Activated CD8-positive, alpha-beta T cell treated with anti-CD3 and anti-CD28 coated beads, Interleukin-2, amount 10 ng/mL, durations not matched to agents 7 days and 5 days (primary cell): Measurements from ENCODE around the gene ANO4. TPM values are rescaled to one million over a fixed set of nuclear protein-coding genes. Genes with fewer than 3 reads are reported as not detected.

Experiments
- ATAC-seq: fragments of 150-1000 bp; cut with Tn5 transposase; one replicate; pipeline ENCODE4 v1.10.0; 2021; ENCODE audit warnings: moderate library complexity
- CTCF ChIA-PET: fragments of 350-600 bp; sonication (Branson Sonifier 250); formaldehyde crosslinking; loops from one replicate; lab custom pipeline; 2021; ENCODE audit warnings: antibody characterized with exemption; lab: Charles Lee
- POLR2A ChIA-PET: fragments of 350-600 bp; sonication (Branson Sonifier 250); formaldehyde crosslinking; loops from one replicate; lab custom pipeline; 2021; ENCODE audit warnings: antibody characterized with exemption; lab: Charles Lee
- DNase-seq: peaks from one replicate; pipeline ENCODE4 v3.0.0-alpha.2; 2020
- H3K27ac Mint-ChIP-seq: one replicate; pipeline ENCODE4 v1.8.0; 2021; ENCODE audit warnings: mild to moderate bottlenecking, mixed read lengths
- H3K27me3 Mint-ChIP-seq: one replicate; pipeline ENCODE4 v1.8.0; 2021; ENCODE audit warnings: low read depth, mixed read lengths
- H3K36me3 Mint-ChIP-seq: one replicate; pipeline ENCODE4 v1.8.0; 2021; ENCODE audit warnings: low read depth, mixed read lengths
- H3K4me1 Mint-ChIP-seq: one replicate; pipeline ENCODE4 v1.8.0; 2021; ENCODE audit warnings: low read depth, mixed read lengths
- H3K4me3 Mint-ChIP-seq: one replicate; pipeline ENCODE4 v1.8.0; 2021; ENCODE audit warnings: mild to moderate bottlenecking, mixed read lengths
- H3K9me3 Mint-ChIP-seq: one replicate; pipeline ENCODE4 v1.8.0; 2022; ENCODE audit warnings: mixed read lengths; ENCODE audit not compliant: insufficient read depth
- total RNA-seq, 2 experiments: library from RNA; stranded (reverse); gene quantifications; one replicate each; pipeline ENCODE4 v1.2.3, GENCODE V29; 2021

ANO4 gene
- total RNA-seq, 2 experiments from 2014 or later = not detected

DNA sequence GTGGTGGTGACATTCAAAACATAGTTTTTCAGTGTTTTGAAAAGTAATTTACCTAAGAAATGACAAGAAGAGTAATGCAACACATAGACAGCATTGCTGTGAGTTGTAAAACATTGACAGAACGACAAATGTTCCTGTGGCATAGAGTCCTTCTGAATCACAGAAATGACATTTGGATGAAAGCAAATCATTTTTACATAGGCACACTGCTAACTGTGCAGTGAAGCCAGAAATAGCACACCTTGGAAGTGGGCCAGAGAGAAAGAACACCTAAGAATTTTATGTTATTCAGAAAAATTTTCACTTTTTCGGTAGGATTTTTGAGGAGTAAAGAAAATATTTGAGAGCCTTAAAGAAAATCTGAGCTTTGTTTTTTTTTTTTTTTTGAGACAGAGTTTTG lies 100.6 kb downstream of the ANO4 start:
- ATAC-seq (no peak), DNase-seq (no peak)
- Mint-ChIP-seq H3K27ac (no peak overlapping the region), H3K36me3 (no peaks in the 10 kb centered on the region), H3K4me1 (no peaks in the 10 kb centered on the region), H3K27me3 (no peaks in the 10 kb centered on the region), H3K9me3 (no peaks in the 10 kb centered on the region), H3K4me3 (no peak overlapping the region)
- CTCF ChIA-PET = no interaction called here
- POLR2A ChIA-PET = no interaction called here

DNA sequence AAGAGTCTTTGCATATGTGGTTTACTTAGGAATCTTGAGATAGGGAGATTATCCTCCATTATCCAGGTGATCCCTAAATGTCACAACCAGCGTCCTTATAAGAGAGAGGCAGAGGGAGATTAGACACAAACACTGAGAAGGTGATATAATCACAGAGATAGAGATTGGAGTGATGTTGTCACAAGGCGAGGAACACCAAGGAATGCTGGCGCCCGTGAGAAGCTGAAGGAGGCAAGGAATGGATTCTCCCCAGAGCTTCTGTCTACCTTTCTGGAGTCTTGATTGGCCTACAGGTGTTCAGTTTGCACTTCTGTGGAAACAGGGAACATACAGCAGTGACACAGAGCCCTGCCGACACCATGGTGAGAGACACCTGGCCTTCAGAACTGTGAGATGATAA lies 101.6 kb downstream of the ANO4 start:
- ATAC-seq (no peak), DNase-seq (no peak)
- Mint-ChIP-seq H3K9me3 (no peaks in the 10 kb centered on the region), H3K4me3 (no peak overlapping the region), H3K36me3 (no peaks in the 10 kb centered on the region), H3K27me3 (no peaks in the 10 kb centered on the region), H3K27ac (no peak overlapping the region), H3K4me1 (no peaks in the 10 kb centered on the region)
- ChIA-PET CTCF (no interaction called here), POLR2A (no interaction called here)

DNA sequence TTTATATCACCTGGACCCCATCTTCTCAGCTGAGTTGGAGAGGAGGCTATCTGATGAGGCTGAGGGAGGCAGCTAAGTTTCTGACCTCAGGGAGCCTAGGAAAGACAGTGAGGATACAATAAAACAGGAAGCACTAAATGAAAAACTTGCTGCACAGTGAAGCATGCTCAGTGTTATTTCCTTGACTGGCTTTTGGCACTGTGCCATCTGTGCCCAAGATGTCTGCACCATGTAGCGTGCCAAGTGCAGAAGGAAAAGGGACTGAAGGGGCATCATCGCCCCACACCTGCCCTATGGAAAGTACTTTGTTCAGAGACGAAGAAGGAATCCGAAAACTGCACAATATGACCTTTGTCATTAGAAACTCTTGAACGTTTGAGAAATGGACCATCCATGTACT lies 102.7 kb downstream of the ANO4 start:
- ATAC-seq (no peak), DNase-seq (no peak)
- no peaks in the 10 kb centered on the region for H3K4me1 Mint-ChIP-seq
- CTCF ChIA-PET = no interaction called here
- H3K27ac Mint-ChIP-seq = no peak overlapping the region
- H3K9me3 Mint-ChIP-seq = no peaks in the 10 kb centered on the region
- POLR2A ChIA-PET = no interaction called here
- no peaks in the 10 kb centered on the region for H3K27me3 Mint-ChIP-seq
- no peaks in the 10 kb centered on the region for H3K36me3 Mint-ChIP-seq
- no peak overlapping the region for H3K4me3 Mint-ChIP-seq

DNA sequence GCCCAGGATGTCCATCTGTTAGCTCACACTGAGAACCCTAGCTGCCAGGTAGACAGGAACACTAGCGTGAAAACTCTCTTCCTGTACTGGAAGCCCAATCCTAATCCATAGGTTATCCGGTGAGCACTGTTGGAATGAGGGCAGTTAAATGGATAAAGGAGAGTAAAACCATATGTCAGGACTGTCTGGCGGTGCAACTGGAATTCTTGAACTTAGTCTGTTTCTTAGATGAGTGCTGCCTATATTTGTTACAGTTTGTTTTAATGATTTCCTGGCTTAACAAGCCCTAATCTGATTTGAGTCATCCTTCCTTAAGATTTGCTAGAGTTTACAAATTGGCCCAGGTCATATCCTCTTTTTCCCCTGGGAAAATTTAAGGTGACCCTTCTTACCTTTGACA lies 104.7 kb downstream of the ANO4 start:
- Mint-ChIP-seq H3K36me3 (no peaks in the 10 kb centered on the region), H3K27ac (no peak overlapping the region), H3K4me3 (no peak overlapping the region), H3K4me1 (no peaks in the 10 kb centered on the region), H3K9me3 (no peaks in the 10 kb centered on the region), H3K27me3 (no peaks in the 10 kb centered on the region)
- ChIA-PET POLR2A (no interaction called here), CTCF (no interaction called here)
- DNase-seq (no peak), ATAC-seq (no peak)

DNA sequence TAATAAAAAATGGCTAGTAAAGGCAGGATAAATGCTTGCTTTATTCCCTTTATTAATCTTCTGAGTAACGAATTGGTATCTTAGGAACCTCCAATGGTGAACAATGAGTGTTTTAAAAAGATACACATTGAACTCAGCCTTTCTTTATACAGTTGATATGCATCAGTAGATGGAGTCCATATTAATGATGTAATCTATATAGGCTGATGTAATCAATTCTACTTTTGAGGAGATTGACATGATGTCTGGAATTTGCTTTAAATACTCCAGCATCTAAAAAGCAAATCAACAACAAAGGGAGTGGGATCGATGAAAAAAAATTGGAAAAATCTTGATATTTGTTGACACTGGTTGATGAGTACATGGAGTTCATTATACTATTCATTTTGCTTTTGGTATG lies 106.2 kb downstream of the ANO4 start:
- H3K27ac Mint-ChIP-seq = no peak overlapping the region

DNA sequence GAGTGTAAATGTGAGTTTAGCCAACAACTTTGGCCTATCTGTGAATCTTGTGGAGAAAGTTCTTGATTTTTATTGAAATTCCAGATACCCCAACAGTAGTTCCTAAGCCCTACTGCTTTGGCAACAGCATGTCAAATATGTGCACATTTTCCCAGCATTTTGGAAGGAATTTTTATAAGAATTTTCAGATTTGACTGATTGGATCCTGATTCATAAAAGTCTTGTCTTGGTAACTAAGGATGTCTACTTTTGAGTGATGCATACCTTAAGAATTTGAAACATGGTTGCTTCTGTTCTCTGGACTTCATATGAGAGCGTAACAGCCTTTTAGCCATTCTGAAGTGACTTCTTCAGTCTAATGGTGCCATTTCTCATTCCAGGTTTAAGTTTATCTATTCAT lies 106.7 kb downstream of the ANO4 start:
- Mint-ChIP-seq H3K36me3 (no peaks in the 10 kb centered on the region), H3K4me1 (no peaks in the 10 kb centered on the region), H3K4me3 (no peak overlapping the region), H3K9me3 (no peaks in the 10 kb centered on the region), H3K27ac (no peak overlapping the region), H3K27me3 (no peaks in the 10 kb centered on the region)
- POLR2A ChIA-PET = no interaction called here
- no peak for DNase-seq
- CTCF ChIA-PET = no interaction called here
- no peak for ATAC-seq

More for the DNA sequence above, 106.2 kb downstream of the ANO4 start:
- ChIA-PET POLR2A (no interaction called here), CTCF (no interaction called here)
- Mint-ChIP-seq H3K4me1 (no peaks in the 10 kb centered on the region), H3K9me3 (no peaks in the 10 kb centered on the region), H3K4me3 (no peak overlapping the region), H3K27me3 (no peaks in the 10 kb centered on the region), H3K36me3 (no peaks in the 10 kb centered on the region)
- DNase-seq (no peak), ATAC-seq (no peak)

DNA sequence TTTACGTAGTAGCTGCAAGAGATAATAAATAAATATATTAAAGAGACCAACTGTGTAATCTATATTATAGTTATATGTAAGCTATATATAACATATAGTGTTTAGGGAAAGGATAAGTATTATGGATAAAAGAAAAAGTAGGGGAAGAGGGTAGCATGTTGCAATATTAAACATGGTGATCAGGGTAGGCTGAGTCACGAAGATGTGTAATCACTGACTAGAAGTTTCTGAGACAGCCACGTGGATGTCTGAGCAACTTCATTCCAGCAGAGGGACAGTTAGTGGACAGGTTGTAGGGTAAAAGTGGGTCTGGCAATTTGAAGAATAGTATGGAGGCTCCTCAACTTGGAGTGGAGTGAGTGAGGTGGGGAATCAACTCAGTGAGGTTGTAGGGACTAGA lies 109.7 kb downstream of the ANO4 start:
- no peak overlapping the region for H3K27ac Mint-ChIP-seq
- H3K4me3 Mint-ChIP-seq = no peak overlapping the region
- CTCF ChIA-PET = no interaction called here
- DNase-seq (no peak), ATAC-seq (no peak)
- no peaks in the 10 kb centered on the region for H3K27me3 Mint-ChIP-seq
- POLR2A ChIA-PET = no interaction called here
- H3K36me3 Mint-ChIP-seq = no peaks in the 10 kb centered on the region
- H3K9me3 Mint-ChIP-seq = no peaks in the 10 kb centered on the region
- H3K4me1 Mint-ChIP-seq = no peaks in the 10 kb centered on the region

DNA sequence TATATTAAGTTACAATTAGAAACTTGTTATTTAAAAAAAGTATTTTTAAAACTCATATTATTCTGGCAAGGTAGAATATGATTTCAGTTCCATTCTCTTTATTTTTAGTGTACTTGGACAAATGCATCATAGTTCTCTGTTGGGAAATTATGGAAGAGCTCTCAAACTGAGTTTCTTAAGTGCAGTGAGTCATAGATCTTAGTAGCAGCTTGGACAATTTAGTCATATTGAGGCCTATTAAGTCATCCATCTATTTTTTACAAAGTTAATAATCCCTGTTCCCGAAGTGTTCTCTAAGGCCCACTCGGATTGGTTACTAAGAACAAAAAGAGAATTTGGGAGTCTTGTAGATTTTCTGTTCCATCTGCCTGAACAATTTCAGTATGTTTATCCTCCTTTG lies 113.9 kb downstream of the ANO4 start:
- H3K4me3 Mint-ChIP-seq = no peak overlapping the region
- no peaks in the 10 kb centered on the region for H3K27me3 Mint-ChIP-seq
- no peaks in the 10 kb centered on the region for H3K36me3 Mint-ChIP-seq
- POLR2A ChIA-PET = no interaction called here
- CTCF ChIA-PET = no interaction called here
- no peaks in the 10 kb centered on the region for H3K4me1 Mint-ChIP-seq
- no peak overlapping the region for H3K27ac Mint-ChIP-seq
- no peaks in the 10 kb centered on the region for H3K9me3 Mint-ChIP-seq
- DNase-seq (no peak), ATAC-seq (no peak)

DNA sequence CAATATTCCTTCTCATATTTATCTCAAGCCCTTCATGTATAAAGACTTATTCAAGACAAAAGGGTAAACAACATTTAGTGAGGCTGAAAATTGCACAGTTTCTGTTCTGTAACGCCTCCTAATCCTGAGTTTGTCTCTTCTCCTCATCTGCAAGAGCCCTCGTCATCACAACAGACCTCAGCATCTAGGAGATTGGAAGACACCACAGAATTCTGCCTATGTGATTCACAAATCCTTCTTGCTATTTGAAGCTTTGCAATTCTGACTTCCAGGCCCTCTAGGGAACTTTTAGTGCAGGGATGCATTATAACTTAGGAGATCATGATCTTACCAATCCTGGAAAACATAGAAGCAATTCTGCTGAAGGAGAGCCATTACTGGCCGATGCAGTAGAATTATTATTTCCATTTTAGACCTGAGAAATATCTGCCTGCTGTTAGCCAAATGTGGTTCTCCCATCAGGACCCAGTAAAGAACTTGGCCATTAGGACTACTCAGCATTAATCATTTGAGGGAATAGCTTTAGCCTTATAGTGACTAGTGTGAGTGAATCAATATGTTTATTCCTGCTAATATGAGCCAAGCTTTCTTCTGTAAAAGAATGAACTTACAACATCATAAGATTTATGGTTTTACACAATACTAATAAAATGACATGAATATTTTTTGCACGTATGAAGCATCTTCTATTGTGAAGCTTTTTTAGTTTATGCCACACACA lies 119.5 kb downstream of the ANO4 start:
- Mint-ChIP-seq H3K27me3 (no peaks in the 10 kb centered on the region), H3K4me1 (no peaks in the 10 kb centered on the region), H3K36me3 (no peaks in the 10 kb centered on the region), H3K9me3 (no peaks in the 10 kb centered on the region), H3K4me3 (no peak overlapping the region), H3K27ac (no peak overlapping the region)
- DNase-seq (no peak), ATAC-seq (no peak)
- POLR2A ChIA-PET = no interaction called here
- CTCF ChIA-PET = no interaction called here

DNA sequence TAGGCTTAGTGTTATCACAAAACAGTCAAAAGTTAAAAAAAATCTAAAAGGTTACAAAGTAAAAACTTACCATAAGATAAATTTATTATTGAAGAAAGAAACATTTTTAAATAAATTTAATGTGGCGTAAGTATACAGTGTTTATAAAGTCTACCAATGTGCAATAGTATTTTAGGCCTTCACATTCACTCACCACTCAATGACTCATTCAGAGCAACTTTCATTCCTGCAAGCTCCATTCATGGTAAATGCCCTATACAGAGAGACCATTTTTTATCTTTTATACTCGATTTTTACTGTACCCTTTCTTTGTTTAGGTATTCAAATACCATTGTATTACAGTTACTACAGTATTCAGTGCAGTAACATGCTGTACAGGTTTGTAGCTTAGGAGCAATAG lies 124.5 kb downstream of the ANO4 start:
- ChIA-PET CTCF (no interaction called here), POLR2A (no interaction called here)
- ATAC-seq = no peak
- Mint-ChIP-seq H3K9me3 (peaks cover 2% of the 10 kb centered on the region), H3K4me3 (no peak overlapping the region), H3K27me3 (no peaks in the 10 kb centered on the region), H3K27ac (no peak overlapping the region), H3K4me1 (no peaks in the 10 kb centered on the region), H3K36me3 (no peaks in the 10 kb centered on the region)
- DNase-seq = no peak

DNA sequence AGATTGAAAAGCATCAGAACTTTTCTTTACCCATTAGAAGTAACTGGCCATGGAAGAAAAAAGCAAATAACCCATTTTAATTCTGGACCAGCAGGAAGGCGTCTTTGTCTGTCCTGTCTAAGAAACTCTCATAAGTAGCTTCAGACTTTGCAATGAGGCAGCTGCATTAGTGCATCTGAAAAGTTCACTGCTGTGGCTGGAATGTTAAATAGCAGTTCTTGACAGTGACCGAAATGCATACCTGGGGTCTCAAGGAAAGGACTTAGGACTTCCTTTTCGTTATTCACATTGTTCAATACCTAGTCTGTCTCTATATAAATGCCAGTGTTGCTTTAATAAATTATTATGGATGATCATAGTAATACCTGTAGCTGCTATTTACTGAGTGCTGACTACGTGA lies 125.9 kb downstream of the ANO4 start:
- H3K4me3 Mint-ChIP-seq = no peak overlapping the region

DNA sequence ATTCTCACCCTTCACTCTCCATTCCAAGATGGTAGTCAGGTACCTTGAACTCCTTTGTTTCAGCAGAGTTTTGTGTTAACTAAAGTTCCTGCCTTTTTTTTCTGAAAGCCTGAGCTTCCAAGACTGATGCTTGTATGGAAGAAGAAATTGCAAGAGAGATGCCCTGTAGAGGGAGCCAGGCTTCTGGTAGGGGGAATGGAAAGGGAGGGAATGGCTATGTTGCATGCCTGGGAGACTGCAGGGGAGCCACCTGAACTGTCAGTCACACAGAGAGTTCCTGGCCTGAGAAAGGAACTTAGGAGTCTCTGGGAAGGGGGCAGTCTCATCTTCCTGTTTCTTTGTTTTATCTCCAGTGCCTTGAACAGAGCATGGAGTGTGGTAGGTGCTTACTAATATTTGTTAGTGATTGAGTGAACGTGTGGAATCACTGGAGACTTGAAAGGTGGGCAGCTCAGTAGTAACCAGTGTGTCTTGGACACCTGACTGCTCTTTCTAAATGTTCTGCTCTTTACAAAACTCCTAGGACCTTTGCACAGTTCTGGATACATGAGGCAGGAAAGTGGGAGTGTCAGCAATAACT lies 132.2 kb downstream of the ANO4 start:
- no peak for DNase-seq
- Mint-ChIP-seq H3K9me3 (peaks cover 4% of the 10 kb centered on the region), H3K4me1 (no peaks in the 10 kb centered on the region), H3K27ac (no peak overlapping the region), H3K27me3 (no peaks in the 10 kb centered on the region), H3K4me3 (no peak overlapping the region), H3K36me3 (no peaks in the 10 kb centered on the region)
- CTCF ChIA-PET = no interaction called here
- ATAC-seq = no peak
- POLR2A ChIA-PET = no interaction called here

More for the DNA sequence above, 125.9 kb downstream of the ANO4 start:
- no peaks in the 10 kb centered on the region for H3K36me3 Mint-ChIP-seq
- no peaks in the 10 kb centered on the region for H3K27me3 Mint-ChIP-seq
- H3K4me1 Mint-ChIP-seq = no peaks in the 10 kb centered on the region
- no peak for DNase-seq
- POLR2A ChIA-PET = no interaction called here
- CTCF ChIA-PET = no interaction called here
- ATAC-seq = no peak
- H3K27ac Mint-ChIP-seq = no peak overlapping the region
- H3K9me3 Mint-ChIP-seq = peaks cover 4% of the 10 kb centered on the region

DNA sequence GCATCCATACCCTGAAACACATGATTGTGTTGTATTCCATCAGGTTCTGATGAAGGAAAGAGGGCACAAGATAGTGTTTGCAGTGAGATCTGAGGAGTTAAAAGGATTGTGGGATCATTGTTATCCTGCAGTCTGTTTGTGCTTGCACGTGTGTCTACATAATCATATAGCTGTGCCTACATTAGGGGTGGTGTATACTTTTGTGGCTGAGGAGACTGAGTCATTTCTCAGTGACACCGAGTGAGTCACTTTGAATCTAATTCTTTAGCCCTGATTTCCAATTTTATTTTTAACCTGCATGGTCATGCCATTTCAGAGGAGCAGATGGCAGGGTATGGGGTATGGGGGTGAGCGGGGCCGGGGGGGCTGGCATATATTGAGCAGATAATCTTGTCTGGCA lies 133.2 kb downstream of the ANO4 start:
- H3K27ac Mint-ChIP-seq = no peak overlapping the region
- H3K36me3 Mint-ChIP-seq = no peaks in the 10 kb centered on the region
- POLR2A ChIA-PET = no interaction called here
- H3K9me3 Mint-ChIP-seq = peaks cover 4% of the 10 kb centered on the region
- H3K4me3 Mint-ChIP-seq = no peak overlapping the region
- DNase-seq (no peak), ATAC-seq (no peak)
- H3K27me3 Mint-ChIP-seq = no peaks in the 10 kb centered on the region
- H3K4me1 Mint-ChIP-seq = no peaks in the 10 kb centered on the region
- CTCF ChIA-PET = no interaction called here
